HG03571 (cell line): ENCODE results near the gene ST7.
"Not testable (repeated sequence)": the region's sequence is repeated elsewhere in the genome, so short reads cannot be mapped to it uniquely, and the experiment has no call there.

Source experiments
- ATAC-seq: cut with Tn5 transposase; IDR thresholded peaks from one replicate; pipeline ENCODE4 v1.9.1; 2021; ENCODE audit not compliant: unreplicated experiment

ST7 gene

GRCh38 chr7:117023325-117023854 lies 70.1 kb downstream of the ST7 start:
- ATAC-seq, result no peak

- ATAC-seq, result no peak
Measured at GRCh38 chr7:117024811-117025210, 71.5 kb downstream of the ST7 start.

GRCh38 chr7:117025891-117026290 lies 72.6 kb downstream of the ST7 start:
- ATAC-seq, result no peak

GRCh38 chr7:117030346-117030745 lies 77.0 kb downstream of the ST7 start:
- not testable (repeated sequence) for ATAC-seq

- ATAC-seq, result not testable (repeated sequence)
Measured at GRCh38 chr7:117030793-117031192, 77.5 kb downstream of the ST7 start.

- ATAC-seq, result no peak
Measured at GRCh38 chr7:117032810-117033209, 79.5 kb downstream of the ST7 start.

GRCh38 chr7:117034851-117035464 lies 81.7 kb downstream of the ST7 start:
- no peak for ATAC-seq

- ATAC-seq, result no peak
Measured at GRCh38 chr7:117035465-117035862, 82.2 kb downstream of the ST7 start.

GRCh38 chr7:117036053-117036669 lies 82.9 kb downstream of the ST7 start:
- no peak for ATAC-seq

GRCh38 chr7:117036836-117037235 lies 83.5 kb downstream of the ST7 start:
- ATAC-seq, result no peak

- ATAC-seq, result no peak
Measured at GRCh38 chr7:117038408-117038807, 85.1 kb downstream of the ST7 start.

- peak; percentile 71 for ATAC-seq
Measured at GRCh38 chr7:117041007-117041406, 87.7 kb downstream of the ST7 start.

GRCh38 chr7:117041822-117042221 lies 88.5 kb downstream of the ST7 start:
- ATAC-seq, result no peak

GRCh38 chr7:117043108-117043825 lies 90.0 kb downstream of the ST7 start:
- no peak for ATAC-seq

GRCh38 chr7:117044664-117045063 lies 91.4 kb downstream of the ST7 start:
- no peak for ATAC-seq

- no peak for ATAC-seq
Measured at GRCh38 chr7:117045927-117046710, 92.8 kb downstream of the ST7 start.

GRCh38 chr7:117047496-117047895 lies 94.2 kb downstream of the ST7 start:
- ATAC-seq, result no peak

GRCh38 chr7:117048114-117048866 lies 95.0 kb downstream of the ST7 start:
- ATAC-seq, result no peak

- no peak for ATAC-seq
Measured at GRCh38 chr7:117048882-117049281, 95.6 kb downstream of the ST7 start.

- no peak for ATAC-seq
Measured at GRCh38 chr7:117051808-117052207, 98.5 kb downstream of the ST7 start.

- no peak for ATAC-seq
Measured at GRCh38 chr7:117053432-117053831, 100.1 kb downstream of the ST7 start.
